IPS-NIHi7 (cell line): Measurements from ENCODE around the gene PHF19.
A peak's percentile ranks its signal among the peaks of the same experiment; 100 is the strongest.

Experiments used
- DNase-seq: peaks from one replicate; pipeline ENCODE4 v3.0.0; 2012; ENCODE audit warnings: mixed read lengths; ENCODE audit errors: extremely low spot score

The PHF19 gene

GRCh38 chr9:120873512-120873911 is 3.5 kb downstream of the PHF19 start:
- peak; percentile 84 for DNase-seq

DNA sequence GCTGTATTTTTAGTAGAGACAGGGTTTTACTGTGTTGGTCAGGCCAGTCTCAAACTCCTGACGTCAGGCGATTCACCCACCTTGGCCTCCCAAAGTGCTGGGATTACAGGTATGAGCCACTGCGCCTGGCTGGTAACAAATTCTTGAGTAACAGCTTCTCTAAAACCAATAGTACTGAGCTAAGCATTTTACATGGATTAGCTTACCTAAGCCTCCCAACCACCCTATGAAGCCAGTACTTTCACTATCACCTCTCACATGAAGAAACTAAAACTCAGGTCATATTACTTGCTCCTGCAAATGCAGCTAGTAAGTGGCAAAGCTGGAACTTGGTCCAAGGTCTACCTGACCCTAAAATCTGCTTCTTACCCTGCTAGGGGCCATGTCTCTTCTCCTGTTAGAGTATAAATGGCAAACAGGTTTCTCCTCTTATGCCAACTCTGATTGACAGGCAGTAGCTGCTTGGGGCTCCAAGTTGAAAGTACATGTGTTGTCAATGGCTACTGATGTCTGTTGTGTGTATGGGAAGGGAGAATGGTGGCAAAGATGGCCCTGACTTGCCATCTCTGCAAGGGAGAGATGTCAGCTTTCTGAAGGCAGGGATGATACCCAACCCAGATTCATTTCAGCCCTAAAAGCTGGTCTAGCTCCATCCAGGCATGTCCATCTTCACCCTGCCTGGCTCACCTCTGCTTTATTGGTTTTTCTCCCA is 4.0 kb downstream of the PHF19 start:
- DNase-seq: no peak

- DNase-seq: no peak
Measured at GRCh38 chr9:120870206-120870605, 6.8 kb downstream of the PHF19 start.

GRCh38 chr9:120869726-120870125 is 7.3 kb downstream of the PHF19 start:
- no peak for DNase-seq

DNA sequence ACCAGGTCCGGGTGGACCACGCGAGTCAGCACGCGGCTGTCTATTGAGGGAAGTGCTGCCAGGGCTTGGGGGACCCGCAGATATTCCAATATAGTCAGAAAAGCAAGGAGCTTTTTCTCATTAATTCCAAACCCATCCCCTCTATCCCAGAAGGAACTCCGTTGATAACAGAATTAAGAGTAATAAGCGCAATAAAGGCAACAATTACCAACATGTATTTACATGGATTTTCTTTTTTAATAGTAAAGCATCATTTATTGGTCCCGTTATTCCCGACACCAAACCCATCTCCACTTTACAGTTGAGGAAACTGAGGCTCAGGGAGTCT is 7.7 kb downstream of the PHF19 start:
- DNase-seq: no peak

DNA sequence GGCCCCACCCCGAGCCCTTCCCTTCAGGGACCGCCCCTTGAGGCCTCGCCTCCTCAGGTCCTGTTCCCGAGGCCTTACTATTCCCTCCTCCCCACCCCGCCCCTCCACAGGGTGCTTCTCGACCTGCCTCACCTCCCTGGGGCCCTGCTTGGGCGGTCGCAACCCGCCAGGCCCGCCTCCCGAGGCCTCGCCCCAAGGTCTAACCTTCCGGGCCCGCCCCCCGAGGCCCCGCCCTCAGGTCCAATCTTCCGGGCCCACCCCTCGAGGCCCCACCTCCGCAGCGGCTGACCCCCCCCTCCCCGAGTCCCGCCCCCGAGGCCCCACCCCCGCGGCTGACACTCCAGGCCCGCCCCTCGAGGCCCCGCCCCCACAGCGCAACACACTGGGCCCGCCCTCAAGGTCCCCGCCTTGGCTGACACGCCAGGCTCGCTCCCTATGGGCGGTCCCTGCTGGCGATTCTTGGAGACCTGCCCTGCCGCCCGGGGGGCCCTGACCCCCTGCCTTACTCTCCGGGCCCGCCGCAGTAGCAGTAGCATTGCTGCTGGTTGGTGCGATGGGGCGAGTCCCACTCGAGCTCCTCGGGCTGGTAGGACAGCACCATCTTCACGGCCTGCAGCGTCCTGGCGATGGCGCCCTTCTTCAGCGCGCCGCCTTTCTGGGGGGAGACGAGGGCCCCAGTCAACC is 8.2 kb downstream of the PHF19 start:
- peak; percentile 94 for DNase-seq

DNA sequence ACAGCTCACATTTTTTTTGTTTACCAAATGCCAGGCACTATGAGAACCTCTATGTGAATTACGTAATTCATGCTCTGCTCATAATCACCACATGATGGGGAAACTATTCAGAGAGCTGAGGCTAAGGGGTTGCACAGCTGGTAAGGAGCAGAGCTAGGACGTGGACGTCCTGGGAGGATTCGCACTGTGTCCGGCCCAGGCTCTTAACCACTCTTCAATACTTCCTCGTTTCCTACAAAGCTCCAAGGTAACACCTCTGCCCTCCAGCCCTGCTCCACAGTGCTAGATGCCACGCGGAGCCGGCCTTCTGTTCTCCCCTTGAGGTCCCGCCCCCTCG is 8.7 kb downstream of the PHF19 start:
- DNase-seq: no peak

DNA sequence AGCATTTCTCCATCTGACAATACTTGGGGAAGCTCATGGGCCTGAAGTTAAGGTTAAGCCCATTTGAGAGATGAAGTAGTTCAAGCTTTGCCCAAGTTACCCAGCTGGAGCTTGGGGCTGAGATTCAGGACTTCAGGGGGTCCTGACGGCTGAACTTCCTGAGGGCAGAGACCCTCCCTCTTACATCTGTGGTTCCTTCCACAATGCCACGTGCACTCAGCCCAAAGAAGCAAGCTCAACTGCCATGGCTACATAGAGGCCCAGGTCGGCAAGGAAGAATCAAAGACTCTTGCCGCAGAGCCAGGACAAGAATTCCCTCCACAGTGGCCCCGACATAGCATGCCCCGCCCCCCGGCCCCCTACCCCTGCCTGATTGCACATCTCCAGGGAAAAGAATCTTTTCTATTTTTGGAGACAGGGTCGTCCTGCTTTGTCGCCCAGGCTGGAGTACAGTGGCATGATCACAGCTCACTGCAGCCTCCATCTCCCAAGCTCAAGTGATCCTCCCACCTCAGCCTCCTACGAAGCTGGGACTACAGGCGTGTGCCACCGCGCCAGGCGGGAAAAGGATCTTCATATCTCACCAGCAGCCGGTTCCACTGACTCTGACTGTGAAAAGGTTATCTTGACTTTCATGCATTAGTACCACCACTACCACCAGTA is 9.2 kb downstream of the PHF19 start:
- no peak for DNase-seq

GRCh38 chr9:120866651-120867050 is 10.3 kb downstream of the PHF19 start:
- DNase-seq: no peak

- no peak for DNase-seq
Measured at GRCh38 chr9:120865809-120866208, 11.2 kb downstream of the PHF19 start.

GRCh38 chr9:120865176-120865575 is 11.8 kb downstream of the PHF19 start:
- no peak for DNase-seq

DNA sequence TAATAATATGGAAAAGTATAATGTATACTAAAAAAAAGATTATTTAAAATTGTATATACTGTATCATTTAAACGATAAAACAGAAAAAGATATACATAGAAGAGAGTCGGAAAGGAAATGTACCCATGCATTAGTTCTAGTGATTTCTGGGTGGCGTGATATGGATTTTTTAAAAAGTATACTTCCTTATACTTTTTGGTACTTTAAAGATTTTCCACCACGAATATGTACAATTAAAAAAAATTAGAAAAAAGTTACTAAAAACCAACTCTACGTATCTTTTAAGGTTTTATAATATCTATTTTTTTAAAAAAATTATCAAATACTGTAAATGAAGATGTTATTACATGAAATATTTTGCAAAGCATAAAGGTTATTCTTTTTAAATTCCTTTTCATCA is 12.3 kb downstream of the PHF19 start:
- no peak for DNase-seq

GRCh38 chr9:120863833-120864232 is 13.2 kb downstream of the PHF19 start:
- peak; percentile 54 for DNase-seq

DNA sequence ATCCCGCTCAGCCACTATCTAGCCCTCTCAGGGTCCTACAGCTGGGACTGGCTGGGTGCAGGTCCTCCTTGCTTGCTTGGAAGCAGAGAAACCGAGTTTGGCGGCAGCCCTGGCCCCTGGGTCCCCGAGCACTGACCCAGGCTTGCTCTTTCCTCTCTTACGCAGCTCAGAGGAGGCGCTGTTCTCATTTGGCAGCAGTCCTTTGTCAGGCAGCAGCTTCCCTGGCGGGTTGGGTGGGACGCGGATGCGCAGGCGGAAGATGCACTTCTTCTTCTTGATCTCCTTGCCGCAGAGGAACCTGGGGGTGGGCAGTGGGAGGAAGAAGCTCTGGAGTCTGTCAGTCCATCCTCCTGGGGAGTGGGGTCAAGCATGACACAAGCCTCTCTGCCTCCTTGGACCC is 14.5 kb downstream of the PHF19 start:
- DNase-seq: no peak

DNA sequence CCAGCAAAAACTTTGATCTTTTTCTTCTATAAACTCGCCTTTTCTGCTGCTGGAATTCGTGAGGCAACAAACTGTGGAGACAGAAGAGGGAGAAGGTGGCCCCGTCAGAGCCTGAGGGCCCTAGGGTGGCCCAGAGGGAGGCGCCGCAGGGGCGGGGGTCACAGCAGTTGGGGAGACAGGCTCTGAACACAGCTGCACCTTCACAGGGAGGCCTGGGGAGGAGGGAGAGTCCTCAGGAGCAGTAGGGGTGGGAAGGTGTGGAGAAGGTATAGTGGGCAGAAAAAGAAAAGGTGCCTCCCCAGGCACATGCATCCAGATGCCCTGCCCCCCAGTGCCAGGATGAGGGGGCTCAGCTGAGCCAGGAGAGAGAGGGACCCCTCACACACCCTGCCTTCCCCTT is 15.1 kb downstream of the PHF19 start:
- DNase-seq: no peak

DNA sequence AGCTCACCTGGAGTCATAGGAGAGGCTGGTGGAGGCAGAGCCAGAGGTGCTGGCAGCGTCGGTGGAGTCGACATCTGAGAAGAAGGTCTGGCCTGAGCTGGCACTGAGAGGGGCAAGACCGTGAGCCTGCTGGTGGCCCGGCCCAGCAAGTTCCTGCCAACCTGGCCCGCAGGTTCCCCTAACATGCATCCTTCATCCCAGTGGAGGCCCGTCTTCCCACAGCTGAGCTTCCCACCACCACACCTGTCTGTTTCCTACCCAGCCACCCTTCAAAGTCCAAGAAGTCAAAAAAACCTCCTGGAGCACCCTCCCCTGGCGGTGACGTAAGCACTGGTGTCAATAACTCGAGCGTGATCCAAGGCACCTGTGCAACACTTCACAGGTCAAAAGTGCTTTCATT is 16.9 kb downstream of the PHF19 start:
- no peak for DNase-seq

DNA sequence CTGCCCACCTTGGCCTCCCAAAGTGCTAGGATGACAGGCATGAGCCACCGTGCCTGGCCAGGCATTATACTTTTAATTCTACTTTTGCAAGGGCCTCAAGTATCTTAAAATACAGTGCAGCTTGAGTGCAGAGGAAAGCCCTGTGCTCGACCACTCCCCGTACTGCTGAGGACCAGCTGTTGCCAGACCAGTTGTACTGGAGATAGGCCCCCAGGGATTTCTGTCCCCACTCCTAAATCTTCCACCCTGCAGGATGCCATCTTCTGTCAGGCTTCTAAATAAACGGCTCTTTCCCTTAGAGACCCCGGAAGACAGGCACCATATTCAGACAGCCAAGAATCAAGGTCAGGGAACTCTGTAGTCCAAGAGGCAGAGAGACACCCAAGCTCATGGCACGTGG is 17.6 kb downstream of the PHF19 start:
- DNase-seq: no peak

- DNase-seq: no peak
Measured at GRCh38 chr9:120857902-120858301, 19.1 kb downstream of the PHF19 start.

DNA sequence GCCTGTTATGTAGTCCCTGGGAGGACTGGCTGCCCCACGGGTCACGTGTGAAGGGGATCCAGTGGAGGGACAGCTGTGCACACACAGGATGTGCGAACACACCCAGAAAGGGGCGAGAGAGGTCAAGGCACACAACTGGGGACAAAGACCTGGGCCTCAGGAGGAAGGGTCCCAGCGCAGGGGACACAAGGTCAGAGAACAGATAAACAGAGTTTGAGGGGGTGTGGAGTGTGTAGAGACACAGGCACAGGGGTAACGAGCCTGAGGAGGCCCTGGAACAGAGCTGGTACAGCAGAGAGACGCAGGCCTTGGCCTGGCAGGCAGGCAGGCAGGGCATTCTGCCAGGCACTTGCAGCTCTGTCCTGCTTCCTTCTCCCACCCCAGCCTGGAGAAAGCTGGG is 19.5 kb downstream of the PHF19 start:
- no peak for DNase-seq

- no peak for DNase-seq
Measured at GRCh38 chr9:120856700-120857099, 20.3 kb downstream of the PHF19 start.

GRCh38 chr9:120855827-120856670 is 20.9 kb downstream of the PHF19 start:
- DNase-seq: no peak

- no peak for DNase-seq
Measured at GRCh38 chr9:120854596-120855327, 22.2 kb downstream of the PHF19 start.
